ENCODE data around the gene YY1.
"Not testable (repeated sequence)": the region's sequence is repeated elsewhere in the genome, so short reads cannot be mapped to it uniquely, and the experiment has no call there.

YY1 gene

DNA sequence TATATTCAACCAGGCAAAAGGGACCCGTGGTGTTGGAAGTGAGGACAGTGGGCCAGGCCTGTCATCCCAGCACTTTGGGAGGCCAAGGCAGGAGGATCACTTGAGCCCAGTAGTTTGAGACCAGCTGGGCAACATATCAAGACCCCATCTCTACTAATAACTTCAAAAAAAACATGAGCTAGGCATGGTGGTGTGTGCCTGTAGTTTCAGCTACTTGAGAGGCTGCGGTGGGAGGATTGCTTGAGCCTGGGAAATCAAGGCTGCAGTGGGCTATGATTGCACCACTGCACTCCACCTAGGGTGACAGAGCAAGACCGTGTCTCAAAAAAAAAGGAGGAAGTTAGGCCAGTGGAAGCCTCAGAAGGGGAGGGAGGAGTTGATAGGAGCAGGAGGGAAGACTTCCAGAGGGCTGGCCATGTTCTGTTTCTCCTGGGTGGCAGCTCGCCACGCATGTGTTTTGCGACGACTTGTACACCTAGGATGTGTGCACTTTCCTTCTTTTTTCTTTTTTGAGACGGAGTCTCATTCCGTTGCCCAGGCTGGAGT is 57.2 kb downstream of the YY1 start:
- no peak for DNase-seq (ENCODE audit: low read depth)

DNA sequence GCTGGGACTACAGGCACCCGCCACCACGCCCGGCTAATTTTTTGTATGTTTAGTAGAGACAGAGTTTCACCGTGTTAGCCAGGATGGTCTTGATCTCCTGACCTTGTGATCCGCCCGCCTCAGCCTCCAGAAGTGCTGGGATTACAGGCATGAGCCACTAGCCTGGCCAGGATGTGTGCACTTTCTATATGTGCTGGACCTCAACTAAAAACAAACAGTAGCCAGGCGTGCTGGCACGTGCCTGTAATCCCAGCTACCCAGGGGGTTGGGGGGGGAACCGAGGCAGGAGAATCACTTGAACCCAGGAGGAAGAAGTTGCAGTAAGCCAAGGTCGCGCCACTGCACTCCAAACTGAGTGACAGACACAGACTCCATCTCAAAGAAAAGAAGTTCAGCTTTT is 57.8 kb downstream of the YY1 start:
- DNase-seq (ENCODE audit: low read depth): not testable (repeated sequence)

GRCh38 chr14:100297320-100298300 is 58.7 kb downstream of the YY1 start:
- peak; percentile 72 for DNase-seq (ENCODE audit: low read depth)

DNA sequence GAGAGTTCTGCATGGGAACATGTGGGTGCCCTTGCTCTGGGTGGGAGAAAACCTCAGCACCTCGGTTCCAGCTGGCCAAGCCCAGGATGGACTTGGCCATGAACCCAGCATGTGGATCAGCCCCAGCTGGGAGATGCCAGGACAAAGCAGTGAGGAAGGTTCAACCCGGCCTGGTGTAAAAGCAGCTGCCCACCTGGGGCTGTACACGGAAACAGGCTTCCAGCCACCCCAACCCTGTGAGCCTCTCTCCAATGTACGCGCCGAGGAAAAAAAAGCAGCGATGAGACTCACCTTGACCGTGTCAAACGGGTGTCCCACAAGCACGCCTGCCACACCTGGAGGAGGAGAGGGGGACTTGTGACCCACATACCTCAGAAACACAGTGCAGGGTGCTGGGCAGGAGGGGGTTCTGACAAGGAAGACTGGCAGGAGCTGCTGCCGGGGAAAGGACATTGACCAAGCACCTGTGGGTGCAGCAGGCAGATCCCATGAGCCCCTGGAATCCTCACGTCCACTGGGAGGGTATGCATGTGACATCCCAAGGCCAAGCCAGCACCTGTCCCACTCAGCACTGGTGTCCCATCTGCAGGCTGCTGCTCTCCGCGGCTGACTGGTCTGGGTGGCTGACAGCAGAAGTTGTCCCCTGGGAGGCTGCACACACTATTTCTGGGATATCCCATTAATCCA is 59.8 kb downstream of the YY1 start:
- DNase-seq (ENCODE audit: low read depth): no peak

DNA sequence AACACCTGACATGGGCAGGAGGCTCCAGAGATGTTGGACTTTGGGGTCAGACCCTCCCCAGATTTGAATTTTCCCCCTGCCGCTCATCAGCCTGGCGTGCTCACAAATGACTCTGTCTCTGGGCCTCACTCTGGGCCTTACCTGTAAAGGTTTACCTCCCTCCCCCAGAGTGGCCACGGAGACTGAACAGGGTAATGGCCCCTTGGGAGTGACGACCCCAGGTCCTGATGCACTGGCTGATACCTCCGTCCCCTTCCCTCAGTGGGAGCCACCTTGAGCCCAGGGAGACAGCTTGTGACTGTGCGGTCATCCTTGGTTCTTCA is 60.3 kb downstream of the YY1 start:
- no peak for DNase-seq (ENCODE audit: low read depth)

DNA sequence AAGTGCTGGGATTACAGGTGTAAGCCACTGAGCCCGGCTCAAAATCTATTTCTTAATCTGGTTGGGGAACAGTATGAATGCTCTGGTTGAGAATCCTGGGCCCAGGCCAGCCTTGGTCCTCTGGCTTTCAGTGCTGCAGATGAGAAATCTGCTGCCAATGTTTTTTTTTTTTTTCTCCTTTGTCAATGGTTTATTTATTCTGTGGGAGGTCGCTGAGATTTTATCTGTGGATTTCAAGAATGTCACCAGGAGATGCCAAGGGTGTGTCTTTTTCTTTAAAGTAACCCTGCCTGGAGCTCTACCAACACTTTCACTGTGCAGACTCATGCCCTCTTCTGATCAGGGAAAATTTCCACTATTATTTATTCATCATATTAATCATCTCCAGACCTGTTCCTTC is 63.7 kb downstream of the YY1 start:
- DNase-seq (ENCODE audit: low read depth): no peak

DNA sequence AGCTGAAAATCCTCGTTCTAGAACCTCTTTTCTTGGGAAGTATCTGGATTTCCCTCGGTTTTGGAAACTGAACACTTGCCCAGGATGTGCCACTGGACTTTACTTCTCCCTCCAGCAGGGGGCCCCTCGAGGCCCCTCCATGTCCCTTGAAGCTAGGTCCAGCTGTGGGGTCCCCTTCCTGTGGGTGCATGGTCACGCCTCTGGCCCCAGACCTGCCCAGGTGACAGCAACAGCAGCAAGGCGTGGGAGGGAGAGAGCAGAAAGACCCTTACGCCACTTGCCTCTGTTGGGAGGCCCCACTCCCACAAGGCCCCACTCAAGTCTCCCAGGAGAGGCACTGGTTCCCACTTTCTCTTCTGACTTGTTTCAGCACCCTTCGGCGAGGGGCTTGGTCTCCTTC is 64.2 kb downstream of the YY1 start:
- DNase-seq (ENCODE audit: low read depth): no peak

DNA sequence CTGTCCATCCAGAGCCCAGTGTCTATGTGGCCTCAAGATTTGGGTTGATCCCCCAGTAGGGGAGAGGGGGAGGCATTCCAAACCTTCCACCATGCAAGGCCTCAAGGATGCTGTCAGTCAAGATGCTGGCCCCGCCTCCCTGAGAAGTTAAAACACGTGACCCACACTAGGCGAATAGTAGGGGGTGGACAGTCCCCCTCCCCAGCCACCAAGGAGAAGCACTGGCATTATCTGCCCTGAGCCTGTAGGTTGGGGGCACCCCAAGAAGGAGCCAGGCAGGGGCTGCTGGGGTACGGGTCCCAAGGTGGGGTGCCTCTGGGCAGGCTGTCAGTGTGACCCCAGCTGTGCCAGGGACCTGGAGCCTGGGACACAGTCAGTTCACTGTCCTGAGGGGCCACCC is 65.0 kb downstream of the YY1 start:
- no peak for DNase-seq (ENCODE audit: low read depth)

DNA sequence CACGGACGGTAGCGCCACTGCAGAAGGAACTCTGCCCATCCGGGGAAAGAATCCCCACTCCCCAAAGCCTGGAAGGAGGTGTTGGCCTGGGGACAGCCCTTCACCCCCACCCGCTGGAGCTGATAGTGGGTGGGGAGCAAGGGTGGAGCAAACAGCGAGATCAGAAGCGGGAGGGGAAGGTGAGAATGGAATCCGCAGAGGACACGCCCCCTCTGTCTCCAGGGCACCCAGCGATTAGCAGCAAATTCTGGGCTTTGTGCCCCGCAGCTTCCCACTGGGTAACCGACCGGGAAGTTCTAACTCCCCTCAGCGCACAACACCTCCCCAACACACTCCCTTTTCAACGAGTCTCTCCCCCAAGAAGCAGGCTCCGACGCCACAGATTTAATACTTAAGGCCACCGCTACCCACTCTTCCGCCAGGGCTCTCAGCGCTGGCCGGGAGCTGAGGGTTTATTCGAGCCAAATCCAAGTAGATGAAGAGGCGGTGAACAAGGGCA is 65.9 kb downstream of the YY1 start:
- DNase-seq (ENCODE audit: low read depth): no peak

DNA sequence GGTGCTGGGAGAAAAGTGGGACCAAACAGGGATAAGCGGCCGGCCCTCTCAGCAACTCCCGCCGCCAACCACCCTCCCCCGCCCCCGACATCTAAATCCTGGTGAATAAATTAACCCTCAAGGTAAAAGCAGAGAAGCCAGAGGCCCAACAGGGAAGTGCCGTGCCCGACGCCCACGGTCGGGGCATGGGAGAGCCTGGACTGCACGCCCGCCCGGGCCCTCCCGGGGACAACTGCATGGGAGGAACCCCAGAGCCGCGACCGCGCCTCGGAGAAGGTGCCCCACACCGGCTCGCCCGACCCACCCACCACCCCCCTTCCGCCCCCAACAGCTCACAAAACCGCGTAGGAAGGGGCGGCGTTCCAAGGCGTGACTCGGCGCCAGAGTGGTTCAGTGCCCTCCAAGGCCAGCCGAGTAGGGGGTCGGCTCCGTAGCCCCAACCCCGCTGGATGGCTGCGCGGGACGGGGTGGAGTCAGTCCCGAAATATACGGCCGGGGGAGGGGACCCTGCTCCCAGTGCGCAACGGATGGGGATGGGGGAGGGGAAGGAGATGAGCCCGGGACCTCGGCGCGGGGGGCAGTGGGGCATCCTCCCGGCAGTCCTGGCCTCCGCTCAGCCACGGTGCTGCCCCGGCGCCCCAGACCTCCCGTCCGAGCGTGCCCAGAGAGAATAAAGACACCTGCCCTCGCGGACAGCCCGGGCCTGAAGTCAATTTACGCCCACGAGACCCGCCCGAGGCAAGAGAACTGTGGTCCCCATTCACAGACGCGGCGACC is 66.6 kb downstream of the YY1 start:
- DNase-seq (ENCODE audit: low read depth): no peak

- DNase-seq (ENCODE audit: low read depth): peak; percentile 71
Measured at GRCh38 chr14:100306101-100306997, 67.4 kb downstream of the YY1 start, which contains the start of gene SLC25A29. TSS of gene SLC25A29 (minus strand) at chr14:100306444. CDS start at chr14:100306232, 212 bp downstream.

- no peak for DNase-seq (ENCODE audit: low read depth)
Measured at GRCh38 chr14:100306998-100307765, 68.2 kb downstream of the YY1 start.

- DNase-seq (ENCODE audit: low read depth): no peak
Measured at GRCh38 chr14:100307766-100308426, 69.0 kb downstream of the YY1 start.

GRCh38 chr14:100308427-100308792 is 69.5 kb downstream of the YY1 start:
- DNase-seq (ENCODE audit: low read depth): not testable (repeated sequence)

GRCh38 chr14:100309028-100309737 is 70.2 kb downstream of the YY1 start:
- DNase-seq (ENCODE audit: low read depth): no peak

- not testable (repeated sequence) for DNase-seq (ENCODE audit: low read depth)
Measured at GRCh38 chr14:100312110-100312876, 73.3 kb downstream of the YY1 start.

- no peak for DNase-seq (ENCODE audit: low read depth)
Measured at GRCh38 chr14:100312877-100313400, 74.0 kb downstream of the YY1 start.
